Erythroblast (primary cell): ENCODE results near the gene YAP1.

Source experiments
- GATA1 ChIP-seq: IDR thresholded peaks from 2 replicates; pipeline ENCODE4 v1.6.1; 2011; ENCODE audit warnings: low read depth, mild to moderate bottlenecking, control low read depth, low read length, moderate library complexity
- POLR2A ChIP-seq: IDR thresholded peaks from 2 replicates; pipeline ENCODE4 v1.6.1; 2011; ENCODE audit warnings: mild to moderate bottlenecking, low read length

DNA sequence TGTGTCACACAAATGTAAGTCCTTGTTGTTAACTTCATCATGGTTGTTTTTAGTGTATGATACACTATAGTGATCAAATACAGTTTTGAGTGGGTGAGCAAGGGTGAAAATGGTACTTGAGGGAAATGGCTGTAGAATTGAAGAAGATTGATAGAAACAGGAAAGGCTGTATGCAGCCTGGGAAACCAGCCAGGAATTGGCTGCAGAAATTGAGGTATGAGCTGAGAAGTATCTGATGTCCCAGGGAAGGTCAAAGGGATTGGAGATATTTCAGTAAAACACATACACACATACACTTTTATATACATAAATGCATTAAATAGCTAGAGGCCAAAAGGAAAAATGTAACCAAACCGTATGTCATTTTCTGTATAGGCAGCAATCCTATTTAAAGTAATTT, 13.1 kb upstream of the YAP1 start:
- TF ChIP-seq POLR2A, result no peak
- TF ChIP-seq GATA1, result no peak
